COR-L47 (cell line): Measurements from ENCODE around the gene MDM1.

Source experiments
- DNase-seq: peaks from one replicate; lab custom pipeline; 2025; lab: John Stamatoyannopoulos, UW

Gene MDM1, protein sequence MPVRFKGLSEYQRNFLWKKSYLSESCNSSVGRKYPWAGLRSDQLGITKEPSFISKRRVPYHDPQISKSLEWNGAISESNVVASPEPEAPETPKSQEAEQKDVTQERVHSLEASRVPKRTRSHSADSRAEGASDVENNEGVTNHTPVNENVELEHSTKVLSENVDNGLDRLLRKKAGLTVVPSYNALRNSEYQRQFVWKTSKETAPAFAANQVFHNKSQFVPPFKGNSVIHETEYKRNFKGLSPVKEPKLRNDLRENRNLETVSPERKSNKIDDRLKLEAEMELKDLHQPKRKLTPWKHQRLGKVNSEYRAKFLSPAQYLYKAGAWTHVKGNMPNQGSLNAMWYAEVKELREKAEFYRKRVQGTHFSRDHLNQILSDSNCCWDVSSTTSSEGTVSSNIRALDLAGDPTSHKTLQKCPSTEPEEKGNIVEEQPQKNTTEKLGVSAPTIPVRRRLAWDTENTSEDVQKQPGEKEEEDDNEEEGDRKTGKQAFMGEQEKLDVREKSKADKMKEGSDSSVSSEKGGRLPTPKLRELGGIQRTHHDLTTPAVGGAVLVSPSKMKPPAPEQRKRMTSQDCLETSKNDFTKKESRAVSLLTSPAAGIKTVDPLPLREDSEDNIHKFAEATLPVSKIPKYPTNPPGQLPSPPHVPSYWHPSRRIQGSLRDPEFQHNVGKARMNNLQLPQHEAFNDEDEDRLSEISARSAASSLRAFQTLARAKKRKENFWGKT

DNA sequence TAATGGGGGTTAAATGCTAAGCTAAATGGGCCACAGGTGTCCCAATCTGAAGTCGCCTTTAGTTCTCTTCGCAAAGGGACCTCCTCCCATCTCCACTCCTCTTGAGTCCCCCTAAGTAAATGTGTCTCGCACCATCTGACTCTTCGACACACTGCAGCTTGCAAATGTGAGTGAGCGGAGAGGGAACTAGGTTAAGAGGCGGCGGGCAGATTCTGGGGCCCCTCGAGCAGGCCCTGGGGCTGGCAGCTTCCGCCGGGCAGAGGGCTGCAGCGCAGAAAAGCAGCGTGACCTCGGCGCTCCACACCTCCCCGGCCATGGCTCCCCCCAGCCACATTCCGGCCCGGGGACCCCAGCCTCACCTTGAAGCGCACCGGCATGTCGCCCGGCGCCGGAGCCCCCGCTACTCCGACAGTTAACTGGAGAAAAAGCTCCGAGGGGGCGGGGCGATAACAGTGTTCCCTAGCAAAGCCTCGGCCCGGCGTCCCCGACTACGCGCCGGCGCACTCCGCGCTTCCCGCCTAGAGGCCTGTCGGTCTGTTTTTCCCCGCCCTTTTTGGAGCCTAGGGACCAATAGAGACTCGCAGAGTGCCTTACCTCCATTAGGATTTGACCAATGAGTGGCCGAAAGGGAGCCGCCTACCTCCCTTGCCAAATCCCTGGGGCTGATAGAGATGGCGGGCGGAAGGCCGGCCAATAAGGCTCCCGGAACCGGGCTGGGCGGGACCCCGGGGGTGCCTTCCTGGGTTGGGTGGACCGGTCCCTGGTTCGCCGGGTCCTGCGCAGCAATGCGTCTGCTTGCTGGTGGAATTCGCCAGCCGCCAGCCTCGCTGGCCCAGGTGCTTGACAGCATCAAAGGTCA is at the start of gene MDM1:
Gene MDM1 (minus strand): TSS at position 494 of the 859 bp plus-strand sequence. CDS start 117 bp downstream, at position 377.
- DNase-seq, result peak; percentile 99

DNA sequence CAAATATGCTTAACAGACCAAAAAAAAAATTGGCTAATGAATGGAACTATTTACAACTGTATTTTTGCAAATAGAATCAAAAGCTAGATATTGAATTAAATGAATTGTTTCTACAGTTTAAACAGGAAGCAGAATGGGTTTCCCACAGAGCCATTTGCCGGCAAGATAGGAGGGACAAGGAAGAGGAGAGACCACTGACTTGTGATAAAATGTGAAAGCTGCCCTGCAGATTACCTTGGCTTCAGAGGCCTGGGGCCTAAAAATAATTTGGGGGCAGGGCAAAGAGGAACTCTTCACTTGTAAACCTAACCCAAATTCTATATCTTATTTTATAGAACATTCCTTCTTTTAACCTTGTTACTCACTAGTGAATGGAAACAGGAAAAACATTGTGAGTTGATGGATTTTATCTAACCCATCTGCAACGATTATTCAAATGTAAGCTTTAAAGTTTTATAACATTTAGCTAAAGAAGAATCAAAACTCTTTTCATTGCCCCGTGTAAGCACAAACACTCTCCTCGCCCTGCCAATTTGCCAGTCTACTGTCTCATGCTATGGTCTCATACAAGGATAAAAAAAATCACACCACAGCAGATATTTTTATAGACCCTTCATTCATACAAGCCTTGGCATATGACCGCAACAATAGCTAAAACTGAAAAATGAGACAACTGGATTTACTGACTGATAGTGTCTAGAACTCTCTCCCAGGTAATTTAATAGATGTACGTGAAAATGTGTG is 49.5 kb upstream of the MDM1 start:
- DNase-seq, result no peak

DNA sequence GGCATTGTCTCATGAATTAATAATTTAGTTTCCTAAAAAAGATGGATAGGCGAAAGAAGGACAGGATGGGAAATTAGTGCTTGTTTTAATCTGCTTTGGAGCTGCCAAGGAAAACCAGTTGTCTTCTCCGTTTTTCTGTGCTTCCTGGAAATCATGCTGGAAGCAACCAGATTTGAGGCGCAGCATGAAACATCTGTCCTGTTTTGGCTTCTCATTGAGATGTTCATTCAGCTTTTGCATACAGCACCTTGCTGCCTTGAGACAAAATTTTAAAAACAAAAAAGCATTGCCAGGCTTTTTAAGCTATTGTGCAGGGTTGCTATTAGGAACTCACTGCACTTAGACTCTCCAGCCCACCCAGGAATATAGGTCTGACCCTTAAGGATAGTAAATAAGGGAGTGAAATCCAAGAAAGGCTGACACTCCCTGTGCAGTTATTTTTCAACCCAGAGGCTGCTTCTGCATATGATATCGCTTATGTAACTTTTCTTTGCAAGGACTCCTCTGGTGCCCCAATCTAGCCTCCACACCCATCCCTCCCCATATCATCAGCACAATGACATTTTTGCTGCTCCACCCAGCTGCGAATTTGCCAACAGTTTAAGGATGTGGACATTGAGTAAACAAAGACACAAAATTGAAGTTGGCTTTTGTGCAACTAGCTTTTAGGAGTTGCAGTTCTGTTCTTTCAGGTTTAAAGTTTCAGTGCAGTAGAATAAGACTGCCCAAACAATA is 46.9 kb upstream of the MDM1 start:
- DNase-seq, result peak; percentile 32

DNA sequence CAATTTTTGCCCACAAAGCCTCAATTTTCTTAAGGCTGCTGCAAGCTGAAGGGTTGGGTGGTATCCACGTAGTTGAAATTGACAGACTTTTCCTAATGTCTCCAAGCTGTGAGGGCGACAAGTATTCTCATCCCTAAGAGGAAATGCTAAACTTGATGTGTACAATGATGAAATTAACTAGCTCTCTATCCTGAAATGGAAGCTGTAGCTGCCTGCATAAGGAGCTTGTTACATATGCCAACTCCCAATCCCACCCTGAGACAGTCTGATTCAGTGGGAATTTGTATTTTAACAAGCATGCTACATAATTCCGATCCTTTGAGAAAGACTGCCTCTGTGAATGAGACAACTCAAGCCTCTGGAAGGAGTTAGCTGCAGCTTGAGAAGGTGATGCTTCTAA is 45.7 kb upstream of the MDM1 start:
- no peak for DNase-seq

DNA sequence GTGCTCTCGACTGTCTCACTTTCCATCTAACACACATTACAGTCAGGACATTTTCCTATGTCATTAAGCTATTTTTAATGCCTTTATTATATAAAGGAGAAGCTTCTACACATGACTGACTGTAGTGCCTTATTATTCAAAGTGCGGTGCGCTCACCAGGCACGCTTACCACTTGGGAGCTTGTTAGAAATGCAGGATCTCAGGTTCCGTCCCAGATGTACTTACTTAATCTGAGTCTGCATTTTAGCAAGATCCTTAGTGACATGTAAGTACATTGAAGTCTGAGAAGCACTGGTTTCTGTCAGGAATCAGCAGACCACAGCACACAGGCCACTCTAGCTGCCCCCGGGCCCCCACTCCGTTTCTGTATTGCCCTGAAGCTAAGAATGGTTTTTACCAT is 44.7 kb upstream of the MDM1 start:
- DNase-seq, result no peak

DNA sequence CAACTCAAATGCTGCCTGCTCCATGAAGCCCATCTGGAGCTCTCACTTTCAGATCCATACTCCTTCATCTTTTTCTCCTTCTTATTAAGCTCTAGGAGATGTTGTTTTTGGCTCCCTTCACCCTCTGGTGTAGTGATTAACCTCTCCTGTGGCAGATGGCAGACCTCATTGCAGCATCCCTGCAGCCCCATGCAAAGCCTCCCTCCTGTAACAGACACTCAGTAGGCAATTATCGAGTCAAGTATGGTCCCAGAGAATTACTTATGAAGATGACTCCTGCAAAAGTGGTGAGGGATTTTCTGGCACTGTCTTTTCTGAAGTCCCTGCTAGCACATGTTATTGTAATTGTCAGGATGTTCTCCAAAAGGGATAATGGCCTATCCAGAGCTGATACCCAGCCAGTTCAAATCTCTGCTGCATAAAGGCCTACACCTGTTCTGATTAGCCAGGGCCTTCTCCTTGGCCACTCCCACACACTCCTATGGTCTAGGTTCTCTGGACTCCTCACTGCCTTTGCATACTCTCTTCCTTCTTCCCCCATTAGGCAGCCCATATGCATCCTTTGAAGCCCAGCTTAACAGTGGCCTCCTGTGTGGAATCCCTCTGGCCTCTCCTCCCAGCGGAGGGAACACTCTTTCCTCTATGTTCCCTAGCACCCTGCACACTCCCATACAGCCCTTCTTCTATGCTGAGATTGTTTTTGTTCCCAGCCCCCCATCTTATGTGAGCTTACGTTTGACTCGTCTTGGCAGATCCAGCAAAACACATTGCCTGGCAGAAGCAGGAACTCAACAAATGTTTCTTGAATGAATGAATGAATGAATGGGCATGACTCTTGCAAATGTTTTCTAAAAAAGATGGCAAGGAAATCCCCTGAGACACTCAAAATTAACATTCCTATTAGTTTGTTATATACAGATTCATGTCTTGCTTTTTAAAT is 43.9 kb upstream of the MDM1 start:
- DNase-seq, result no peak

DNA sequence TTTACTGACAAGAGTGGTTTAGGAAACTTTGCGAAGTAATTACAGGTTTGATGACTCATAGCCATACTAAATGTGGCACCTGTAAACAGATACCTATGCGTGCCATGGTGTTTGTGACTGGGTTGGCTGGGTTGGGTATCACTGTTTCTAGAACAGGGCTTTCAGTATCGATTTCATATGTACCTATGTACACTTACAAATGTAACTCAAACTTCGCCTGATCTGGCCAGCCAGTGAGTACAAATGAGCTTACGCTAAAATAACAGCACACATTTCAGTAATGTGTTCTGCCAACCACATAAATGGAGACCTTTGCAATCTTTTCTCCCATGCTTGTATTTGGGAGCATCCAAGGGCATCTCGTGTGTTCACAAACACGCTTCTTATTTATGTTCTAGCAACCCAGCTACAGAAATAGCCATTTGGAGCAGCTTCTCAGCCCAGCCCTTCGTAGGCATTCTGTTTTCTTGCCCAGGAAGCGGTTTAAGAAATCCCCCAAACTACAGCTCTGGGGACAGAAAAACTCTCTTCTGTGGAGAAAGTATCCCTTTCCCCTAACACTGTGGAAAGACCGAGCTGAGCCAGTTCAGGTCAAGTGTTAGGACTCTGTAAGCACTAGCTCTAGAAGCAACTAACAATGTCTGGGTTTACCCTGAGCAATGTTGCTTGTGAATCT is 42.3 kb upstream of the MDM1 start:
- no peak for DNase-seq

DNA sequence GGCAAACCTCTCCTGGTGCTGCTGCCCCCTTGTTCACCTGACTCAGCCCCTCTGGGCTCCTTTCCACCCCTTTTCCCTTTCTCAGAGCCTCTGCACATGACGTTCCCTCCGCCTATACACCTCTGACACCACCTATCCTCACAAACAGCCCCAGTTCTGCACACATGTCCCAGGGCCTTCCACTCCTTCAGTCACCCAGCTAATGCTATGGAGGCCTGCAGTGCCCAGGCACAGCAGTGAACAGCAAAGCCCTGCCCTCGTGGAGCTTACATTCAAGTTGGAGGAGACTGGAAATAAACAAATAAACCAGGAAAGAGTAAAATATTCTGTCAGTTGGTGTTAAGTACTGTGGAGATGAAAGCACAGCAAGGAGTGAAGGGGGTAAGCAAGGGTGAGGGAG is 38.5 kb upstream of the MDM1 start:
- DNase-seq, result no peak

DNA sequence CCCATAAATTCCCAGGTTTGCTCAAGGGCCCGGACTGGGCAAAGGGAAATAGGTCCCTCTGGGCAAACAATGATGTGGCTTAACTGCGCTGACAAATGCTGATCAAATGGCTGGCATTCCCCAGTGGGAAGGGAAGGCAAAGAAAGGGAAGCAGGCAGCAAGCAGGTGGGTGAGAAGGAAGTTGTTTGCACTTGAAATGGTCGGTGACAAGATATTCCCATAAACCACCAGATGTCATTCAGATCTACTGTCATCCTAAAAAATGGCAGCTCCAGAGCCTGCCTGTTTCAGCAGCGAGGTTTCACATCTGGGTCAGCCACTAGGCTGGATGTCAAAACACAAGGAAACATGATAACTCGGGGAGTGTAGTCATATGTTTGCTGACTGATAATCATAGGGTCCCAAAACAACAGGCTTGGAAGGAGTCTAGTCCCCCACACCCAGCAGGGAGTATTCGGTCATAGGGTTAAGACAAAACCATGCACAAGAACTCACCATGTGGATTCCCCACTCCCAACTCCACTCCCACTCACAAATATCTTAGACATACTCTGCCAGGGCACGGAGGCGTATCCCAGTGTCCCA is 37.9 kb upstream of the MDM1 start:
- DNase-seq, result no peak

DNA sequence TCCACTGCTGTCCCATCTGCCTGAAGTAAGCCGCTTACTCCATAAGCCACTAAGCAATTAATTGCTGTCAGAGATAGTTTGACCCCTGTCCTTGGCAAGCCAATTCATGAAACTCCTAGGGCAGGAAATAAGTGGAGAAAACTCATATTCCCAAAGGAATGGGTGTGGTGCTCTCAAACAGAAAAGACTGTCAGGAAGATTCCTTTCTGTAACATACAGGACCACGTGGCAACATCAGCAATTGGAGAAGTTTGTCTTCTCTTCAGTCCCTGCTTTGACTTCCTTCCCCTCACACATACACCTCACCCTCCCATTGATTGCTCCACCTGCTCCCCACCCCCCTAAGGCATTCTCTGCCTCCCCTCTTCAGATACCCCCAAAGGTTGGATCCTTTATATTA is 36.2 kb upstream of the MDM1 start:
- no peak for DNase-seq

DNA sequence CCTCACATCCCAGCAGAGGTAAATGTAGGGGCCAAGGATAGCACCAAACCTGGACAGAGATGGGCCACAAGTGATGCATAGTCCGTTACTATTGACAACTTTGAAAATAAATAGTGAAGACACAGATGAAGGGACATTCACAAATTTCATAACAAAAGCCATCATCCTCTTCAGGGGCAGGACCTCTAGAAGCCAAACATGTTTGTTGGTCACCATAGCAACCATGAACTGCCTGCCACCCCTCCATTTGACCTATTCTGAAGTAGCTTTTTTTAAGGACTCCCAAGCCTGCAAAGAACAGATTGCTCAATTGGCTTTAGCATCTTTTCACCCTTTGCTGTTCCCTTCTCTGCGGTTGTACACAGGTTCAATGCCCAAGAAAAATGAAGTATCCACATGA is 35.7 kb upstream of the MDM1 start:
- no peak for DNase-seq

DNA sequence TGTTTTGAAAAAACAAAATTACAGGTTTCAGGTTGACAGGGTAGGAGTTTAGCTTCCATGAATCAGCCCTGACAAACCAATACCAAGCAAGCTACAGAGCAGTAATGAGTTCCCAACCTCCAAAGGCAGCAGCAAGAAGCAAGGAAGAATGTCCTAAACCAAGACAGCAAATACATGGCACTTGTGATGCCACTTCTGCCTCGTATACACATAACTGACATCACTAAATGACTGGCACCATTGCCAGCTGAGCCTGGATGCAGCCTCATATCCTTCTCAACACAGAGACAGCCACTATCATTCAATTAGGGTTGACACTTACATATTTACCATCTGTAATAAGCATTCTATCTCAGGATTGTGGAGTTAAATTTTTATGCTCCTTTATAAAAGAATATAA is 35.0 kb upstream of the MDM1 start:
- no peak for DNase-seq

DNA sequence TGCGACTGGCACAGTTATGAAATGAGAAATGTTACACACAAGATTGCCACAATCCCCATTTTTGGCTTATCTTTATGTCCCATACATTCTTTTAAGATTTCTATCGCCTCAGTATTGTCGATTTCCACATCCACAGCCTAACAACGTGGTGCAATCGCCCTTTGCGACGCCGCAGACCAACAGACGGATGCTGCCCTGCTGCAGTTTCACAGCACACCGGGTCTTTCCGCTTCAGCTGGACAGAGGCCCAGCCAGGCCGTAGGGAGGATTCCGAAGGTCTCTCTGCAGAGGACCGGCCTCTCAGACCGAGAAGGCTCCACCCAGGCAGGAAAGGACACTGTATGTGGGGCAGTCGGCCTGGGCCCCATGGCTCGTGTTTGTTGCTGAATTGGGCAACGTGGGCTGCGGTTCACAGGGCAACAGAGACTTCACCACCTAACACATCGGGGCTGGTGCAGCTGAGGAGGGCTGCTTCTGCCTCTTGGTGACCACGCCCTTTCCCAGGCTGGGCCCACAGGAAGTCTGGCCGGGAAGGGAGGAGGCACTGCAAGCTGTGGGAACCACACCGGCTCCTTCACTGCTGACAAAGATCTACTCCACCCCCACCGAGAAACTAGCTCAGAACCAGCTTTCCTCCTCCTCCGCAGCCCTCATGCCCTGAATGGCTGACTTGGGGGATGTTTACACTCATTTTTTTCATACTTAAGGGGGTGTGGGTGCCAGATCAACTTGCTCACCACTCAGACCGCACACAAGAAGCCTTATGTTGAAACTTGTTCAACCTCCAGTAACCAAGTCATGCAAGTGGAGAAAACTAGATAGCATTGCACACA is 32.9 kb upstream of the MDM1 start:
- DNase-seq, result no peak

DNA sequence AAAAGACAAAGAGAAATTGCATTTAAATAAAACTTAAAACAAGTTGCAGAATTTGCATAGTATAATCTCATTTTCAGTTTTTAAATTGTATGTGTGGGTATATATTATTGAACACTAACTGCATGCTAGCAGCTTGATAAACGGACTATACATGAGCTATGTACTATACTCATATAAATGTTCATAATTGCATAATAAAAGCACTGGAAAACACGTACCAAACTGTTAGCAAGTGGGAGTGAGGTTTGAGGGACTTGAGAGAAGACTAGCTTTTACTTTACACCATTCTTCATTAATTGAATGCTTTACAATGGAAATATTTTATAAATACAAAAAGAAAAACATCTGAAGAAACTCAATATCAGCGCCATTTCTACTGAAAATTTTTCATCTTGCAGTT is 32.2 kb upstream of the MDM1 start:
- no peak for DNase-seq

DNA sequence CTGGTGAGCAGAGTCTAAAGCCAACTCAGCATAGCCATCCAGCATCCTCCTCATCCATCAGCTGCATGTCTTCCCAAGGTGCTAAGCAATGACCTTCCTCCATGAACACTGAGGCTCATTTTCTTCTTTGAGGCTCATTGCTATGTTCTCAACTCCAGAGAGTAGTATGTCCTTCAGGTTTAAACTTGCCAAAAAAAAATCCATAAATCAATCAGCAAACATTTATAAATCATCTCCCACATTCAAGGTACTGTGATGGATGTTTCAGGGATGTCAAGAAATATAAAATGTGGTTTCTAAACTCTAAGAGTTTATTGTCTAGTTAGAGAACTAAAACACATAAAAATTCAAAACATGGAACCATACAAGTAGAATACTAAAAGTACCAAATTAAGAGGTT is 29.8 kb upstream of the MDM1 start:
- no peak for DNase-seq

DNA sequence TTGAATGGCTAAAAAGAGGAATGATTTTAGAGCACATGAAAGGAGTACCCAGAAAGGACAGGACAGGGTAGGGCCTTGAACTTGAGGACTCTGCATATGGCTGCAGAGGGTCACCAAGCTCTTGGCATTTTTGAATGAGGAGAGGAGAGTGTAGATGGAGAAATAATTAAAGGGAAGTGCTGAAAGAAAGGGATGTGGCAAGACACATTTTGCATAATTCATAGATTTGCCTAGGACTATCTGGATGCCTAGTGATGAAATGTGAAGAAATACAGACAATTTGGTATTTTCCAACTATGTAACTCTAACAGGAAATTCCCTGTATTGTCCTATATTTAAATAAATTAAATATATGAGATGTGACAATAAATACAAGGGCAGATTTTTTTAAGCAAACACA is 27.5 kb upstream of the MDM1 start:
- no peak for DNase-seq

DNA sequence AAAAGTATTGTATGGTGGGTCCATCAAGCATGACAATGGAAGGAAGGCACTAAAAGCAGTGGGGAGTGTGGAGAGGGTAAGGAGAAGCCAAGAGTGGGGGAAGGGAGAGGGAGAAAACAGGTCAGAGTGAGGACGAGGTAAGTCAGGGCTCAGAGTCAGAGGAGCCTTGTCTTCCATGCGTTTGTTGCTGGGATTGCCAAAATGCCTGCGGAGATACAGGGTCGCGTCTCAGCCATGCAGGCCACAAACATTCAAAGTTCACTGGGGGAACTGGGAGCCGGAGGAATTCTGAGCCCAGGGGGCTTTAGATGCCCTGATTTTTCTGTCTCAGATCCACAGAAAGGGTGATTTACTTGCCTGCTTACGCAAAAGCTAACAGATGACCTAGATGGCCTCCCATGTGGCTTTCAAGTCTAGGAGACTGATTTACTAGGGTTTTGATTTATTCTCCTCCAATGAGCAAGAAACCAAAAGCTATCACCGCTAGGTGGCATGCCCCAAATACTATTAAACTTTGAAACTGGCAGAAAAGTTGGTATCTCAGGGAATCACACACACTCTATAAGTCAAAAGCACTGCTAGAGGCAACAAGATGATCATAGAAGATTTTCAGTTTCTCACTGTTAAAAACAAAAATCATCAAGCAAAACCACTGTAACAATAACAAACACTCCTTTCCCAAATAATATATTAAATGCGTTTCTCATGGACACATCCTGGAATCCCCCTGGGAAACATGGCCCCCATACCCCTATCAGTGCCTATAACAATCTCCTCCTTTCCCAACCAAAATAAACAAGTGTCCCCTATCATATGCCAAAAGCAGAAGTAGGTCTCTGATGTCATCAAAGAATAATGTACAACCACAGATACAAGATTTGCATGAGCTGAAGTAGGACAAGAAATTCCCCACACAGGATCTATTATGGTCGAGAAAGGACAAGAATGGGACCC is 26.6 kb upstream of the MDM1 start:
- no peak for DNase-seq
